ENCODE data around the gene SYT1.

DNA sequence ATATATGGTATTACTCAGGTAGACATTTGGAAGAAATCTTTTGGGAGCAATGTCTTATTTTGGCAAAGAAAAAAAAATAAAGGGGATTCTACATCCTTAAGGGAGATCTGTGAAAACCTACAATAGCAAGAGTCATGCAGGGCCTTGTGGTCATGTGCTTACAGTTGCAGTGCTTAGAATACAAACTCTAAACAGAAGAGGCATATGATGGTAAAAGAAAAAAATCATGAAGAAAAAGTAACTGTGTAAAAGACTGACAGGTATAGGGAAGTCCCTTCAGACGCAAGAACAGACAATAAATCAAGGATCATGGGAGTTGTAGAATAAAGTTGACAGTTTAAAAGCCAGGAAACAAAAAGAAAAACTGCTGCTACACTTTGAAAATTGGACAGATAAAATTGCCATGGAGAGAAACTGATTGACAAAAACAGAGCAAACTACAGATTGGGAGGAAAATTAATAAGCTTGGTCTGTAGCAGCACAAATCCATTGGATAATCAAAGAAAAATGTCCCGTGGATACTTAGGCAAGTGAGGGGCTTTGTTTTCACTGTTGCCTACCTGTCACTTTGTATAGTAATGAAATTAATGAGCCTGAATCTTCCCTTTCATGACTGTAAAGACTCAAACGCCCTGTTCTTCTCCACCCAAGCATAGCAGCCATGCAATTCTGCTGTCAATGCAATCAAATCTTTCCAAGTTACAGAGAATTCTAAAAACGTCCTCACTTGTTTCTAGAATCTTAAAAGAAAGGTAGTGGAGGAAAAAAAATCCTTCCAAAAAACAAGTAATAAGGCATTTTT is 402.0 kb downstream of the SYT1 start:
- no peak for TF ChIP-seq GATA2 (IDR thresholded peaks at IDR 0.05; ENCODE audit: low read depth, low read length)
- no peak for TF ChIP-seq GATA3 (IDR thresholded peaks at IDR 0.05; ENCODE audit: low read depth, low read length)
